Gastrocnemius medialis (tissue), 4 donors: Measurements from ENCODE around the gene CCIN. TPM values are rescaled to one million over a fixed set of nuclear protein-coding genes. Genes with fewer than 3 reads are reported as not detected.

Experiments
- ATAC-seq, 2 donors: fragments of 150-250 bp; one replicate each; pipeline ENCODE4 v1.9.1; 2016
- DNase-seq, 2 donors: peaks; one replicate each; pipeline ENCODE4 v3.0.0-alpha.2; 2019
- H3K27ac ChIP-seq, 4 donors: fragments of 200-600 bp; sonication (generic); 1 replicate in 1 of 4; 2 replicates in 3 of 4; pipeline ENCODE4 v1.5.1; 2016 to 2018; ENCODE audit warnings: mild to moderate bottlenecking in 2 of 4, moderate library complexity in 1 of 4
- H3K27me3 ChIP-seq, 3 donors: fragments of 200-600 bp; sonication (generic) in 2 of 3; 1 replicate in 1 of 3; 2 replicates in 2 of 3; pipeline versions ENCODE4 v1.5.1 to v1.6.0; 2016 to 2019; ENCODE audit warnings: mild to moderate bottlenecking in 1 of 3, moderate library complexity in 1 of 3
- H3K36me3 ChIP-seq, 2 donors: fragments of 200-600 bp; sonication (generic) in 1 of 2; one replicate each; pipeline ENCODE4 v1.5.1; 2017 to 2018
- H3K4me1 ChIP-seq, 2 donors: fragments of 200-600 bp; sonication (generic) in 1 of 2; one replicate each; pipeline ENCODE4 v1.5.1; 2016 to 2017; ENCODE audit warnings: mild to moderate bottlenecking in 2 of 2
- H3K4me3 ChIP-seq, 4 donors: fragments of 200-600 bp; sonication (generic) in 3 of 4; 1 replicate in 1 of 4; 2 replicates in 3 of 4; pipeline ENCODE4 v1.5.1; 2016 to 2019; ENCODE audit warnings: mild to moderate bottlenecking in 2 of 4
- H3K9me3 ChIP-seq, 3 donors: fragments of 200-600 bp; sonication (generic) in 2 of 3; 1 replicate in 1 of 3; 2 replicates in 2 of 3; pipeline ENCODE4 v1.5.1; 2016 to 2019
- CTCF ChIP-seq, 5 experiments: fragments of 450-650 bp in 3 of 5; fragments of 200-600 bp in 2 of 5; sonication (generic) in 2 of 5; IDR thresholded peaks in 4 of 5; conservative IDR thresholded peaks in 1 of 5; 1 replicate in 4 of 5; 2 replicates in 1 of 5; pipeline ENCODE4 v1.5.1; 2016 to 2019; ENCODE audit warnings: antibody characterized with exemption in 5 of 5, mild to moderate bottlenecking in 3 of 5, moderate library complexity in 3 of 5
- POLR2A ChIP-seq, 2 donors: fragments of 450-650 bp; IDR thresholded peaks; one replicate each; pipeline ENCODE4 v1.6.1; 2017; ENCODE audit warnings: antibody characterized with exemption in 2 of 2, mild to moderate bottlenecking in 2 of 2, moderate library complexity in 2 of 2
- in situ Hi-C, 4 donors: fragments of 200-750 bp; cut with MboI; loops; one replicate each; pipeline versions ENCODE4 v1.15.0 to v1.8.0; 2017; ENCODE audit warnings: low sequenced_read_pairs in 4 of 4
- intact Hi-C: fragments of 100-400 bp; cut with DNase I; formaldehyde crosslinking; loops from one replicate; pipeline ENCODE4 v1.15.1; 2023; ENCODE audit warnings: low total_unique reads
- total RNA-seq, 4 donors: library from RNA; depleted of rRNA; stranded (reverse); fragments of >200 nt; gene quantifications; one replicate each; pipeline versions ENCODE4 v1.1.0 to v1.2.3, GENCODE V29; 2016

CCIN gene
- total RNA-seq, 4 donors from 2014 or later = not detected

GRCh38 chr9:36125062-36125855 is 43.9 kb upstream of the CCIN start:
- Histone ChIP-seq H3K27ac (no peak overlapping the region), H3K27me3 (no peaks in the 10 kb centered on the region), H3K36me3 (peaks cover 0 to 11% of the 10 kb centered on the region in 2 donors), H3K4me3 (no peak overlapping the region), H3K4me1 (no peaks in the 10 kb centered on the region), H3K9me3 (no peaks in the 10 kb centered on the region)
- ATAC-seq (no peak), DNase-seq (no peak)
- in situ Hi-C loops (no loop called here), intact Hi-C loops (no loop called here)
- TF ChIP-seq CTCF (IDR thresholded peaks at IDR 0.05 in 4 of 5, conservative IDR thresholded peaks at IDR 0.05 in 1 of 5) (no peak), POLR2A (IDR thresholded peaks at IDR 0.05) (no peak)

GRCh38 chr9:36126016-36126730 is 43.0 kb upstream of the CCIN start:
- intact Hi-C loops = no loop called here
- no peak for ATAC-seq
- H3K27ac ChIP-seq = no peak overlapping the region
- TF ChIP-seq CTCF (IDR thresholded peaks at IDR 0.05 in 4 of 5, conservative IDR thresholded peaks at IDR 0.05 in 1 of 5) = no peak
- TF ChIP-seq POLR2A (IDR thresholded peaks at IDR 0.05) = no peak
- in situ Hi-C loops = no loop called here
- no peak overlapping the region for H3K4me3 ChIP-seq
- H3K36me3 ChIP-seq = peaks cover 0 to 11% of the 10 kb centered on the region in 2 donors
- no peaks in the 10 kb centered on the region for H3K9me3 ChIP-seq
- no peaks in the 10 kb centered on the region for H3K27me3 ChIP-seq
- no peak for DNase-seq
- H3K4me1 ChIP-seq = no peaks in the 10 kb centered on the region

- no peaks in the 10 kb centered on the region for H3K9me3 ChIP-seq
- no peaks in the 10 kb centered on the region for H3K4me1 ChIP-seq
- TF ChIP-seq CTCF (IDR thresholded peaks at IDR 0.05 in 4 of 5, conservative IDR thresholded peaks at IDR 0.05 in 1 of 5) = no peak
- TF ChIP-seq POLR2A (IDR thresholded peaks at IDR 0.05) = no peak
- H3K36me3 ChIP-seq = peaks cover 0 to 4% of the 10 kb centered on the region in 2 donors
- in situ Hi-C loops (no loop called here), intact Hi-C loops (no loop called here)
- no peak overlapping the region for H3K4me3 ChIP-seq
- ATAC-seq (no peak), DNase-seq (no peak)
- no peaks in the 10 kb centered on the region for H3K27me3 ChIP-seq
- H3K27ac ChIP-seq = no peak overlapping the region
Measured at GRCh38 chr9:36127652-36128244, 41.4 kb upstream of the CCIN start.

GRCh38 chr9:36128349-36128748 is 40.8 kb upstream of the CCIN start:
- DNase-seq (no peak), ATAC-seq (no peak)
- H3K4me1 ChIP-seq = no peaks in the 10 kb centered on the region
- H3K27ac ChIP-seq = no peak overlapping the region
- intact Hi-C loops (no loop called here), in situ Hi-C loops (no loop called here)
- H3K36me3 ChIP-seq = no peaks in the 10 kb centered on the region
- TF ChIP-seq POLR2A (IDR thresholded peaks at IDR 0.05) (no peak), CTCF (IDR thresholded peaks at IDR 0.05 in 4 of 5, conservative IDR thresholded peaks at IDR 0.05 in 1 of 5) (no peak)
- no peaks in the 10 kb centered on the region for H3K27me3 ChIP-seq
- H3K9me3 ChIP-seq = no peaks in the 10 kb centered on the region
- no peak overlapping the region for H3K4me3 ChIP-seq
